ENCODE results near the gene SLC24A3.
A peak's percentile ranks its signal among the peaks of the same experiment; 100 is the strongest.

SLC24A3 gene

DNA sequence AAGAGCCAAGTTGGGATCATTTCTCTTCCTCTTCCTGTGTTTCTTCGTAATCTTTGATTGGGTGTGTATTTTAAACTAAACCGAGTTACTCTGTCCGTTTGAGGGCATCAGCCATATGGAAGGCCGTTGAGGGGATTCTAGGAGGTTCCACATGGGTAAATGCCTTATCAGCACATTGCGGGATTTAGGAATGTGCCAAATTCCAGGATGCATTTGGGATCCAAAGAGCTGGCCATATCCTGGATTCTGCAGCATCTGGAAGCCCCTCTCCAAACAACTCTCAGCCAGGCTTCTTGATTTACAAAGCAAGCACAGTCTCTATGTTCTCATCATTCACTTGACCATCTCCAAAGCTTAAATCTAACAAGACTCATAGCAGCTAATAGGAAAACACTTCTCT lies 478.0 kb downstream of the SLC24A3 start:
- H3K27ac Mint-ChIP-seq = no peak overlapping the region
- H3K4me3 Mint-ChIP-seq = no peak overlapping the region
- TF ChIP-seq, protein P1, sequence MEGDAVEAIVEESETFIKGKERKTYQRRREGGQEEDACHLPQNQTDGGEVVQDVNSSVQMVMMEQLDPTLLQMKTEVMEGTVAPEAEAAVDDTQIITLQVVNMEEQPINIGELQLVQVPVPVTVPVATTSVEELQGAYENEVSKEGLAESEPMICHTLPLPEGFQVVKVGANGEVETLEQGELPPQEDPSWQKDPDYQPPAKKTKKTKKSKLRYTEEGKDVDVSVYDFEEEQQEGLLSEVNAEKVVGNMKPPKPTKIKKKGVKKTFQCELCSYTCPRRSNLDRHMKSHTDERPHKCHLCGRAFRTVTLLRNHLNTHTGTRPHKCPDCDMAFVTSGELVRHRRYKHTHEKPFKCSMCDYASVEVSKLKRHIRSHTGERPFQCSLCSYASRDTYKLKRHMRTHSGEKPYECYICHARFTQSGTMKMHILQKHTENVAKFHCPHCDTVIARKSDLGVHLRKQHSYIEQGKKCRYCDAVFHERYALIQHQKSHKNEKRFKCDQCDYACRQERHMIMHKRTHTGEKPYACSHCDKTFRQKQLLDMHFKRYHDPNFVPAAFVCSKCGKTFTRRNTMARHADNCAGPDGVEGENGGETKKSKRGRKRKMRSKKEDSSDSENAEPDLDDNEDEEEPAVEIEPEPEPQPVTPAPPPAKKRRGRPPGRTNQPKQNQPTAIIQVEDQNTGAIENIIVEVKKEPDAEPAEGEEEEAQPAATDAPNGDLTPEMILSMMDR (IDR thresholded peaks at IDR 0.05) = no peak

DNA sequence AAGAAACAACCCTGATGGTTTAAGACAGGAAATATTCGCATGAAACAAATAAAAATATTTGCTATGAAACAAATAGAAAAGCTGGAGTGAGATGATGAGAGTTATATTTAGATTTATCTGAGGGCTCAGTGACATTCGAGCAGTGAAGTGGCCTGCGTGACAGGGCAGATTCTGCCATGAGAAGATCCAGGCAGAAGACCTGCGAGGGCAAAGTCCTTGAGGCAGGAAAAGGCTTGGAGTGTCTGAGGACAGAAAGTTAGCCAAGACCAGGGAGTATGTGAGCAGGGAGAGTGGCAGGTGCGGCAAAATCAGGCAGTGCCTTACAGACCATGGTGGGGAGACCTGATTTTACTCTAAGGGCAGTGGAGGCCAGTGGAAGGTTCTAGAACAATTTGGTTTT lies 478.7 kb downstream of the SLC24A3 start:
- TF ChIP-seq, protein P1 (IDR thresholded peaks at IDR 0.05) = no peak
- Mint-ChIP-seq H3K27ac (no peak overlapping the region), H3K4me3 (no peak overlapping the region), H3K36me3 (ENCODE audit: low read depth) (peaks cover 13% of the 10 kb centered on the region), H3K27me3 (ENCODE audit: low read depth, poor library complexity) (peaks cover 5% of the 10 kb centered on the region), H3K4me1 (peaks cover 37% of the 10 kb centered on the region), H3K9me3 (peaks cover 11% of the 10 kb centered on the region)
- DNase-seq = no peak

More for the DNA sequence above, 478.0 kb downstream of the SLC24A3 start:
- Mint-ChIP-seq H3K36me3 (ENCODE audit: low read depth) (peaks cover 19% of the 10 kb centered on the region), H3K4me1 (peaks cover 33% of the 10 kb centered on the region), H3K27me3 (ENCODE audit: low read depth, poor library complexity) (peaks cover 8% of the 10 kb centered on the region), H3K9me3 (peaks cover 17% of the 10 kb centered on the region)
- DNase-seq = no peak

DNA sequence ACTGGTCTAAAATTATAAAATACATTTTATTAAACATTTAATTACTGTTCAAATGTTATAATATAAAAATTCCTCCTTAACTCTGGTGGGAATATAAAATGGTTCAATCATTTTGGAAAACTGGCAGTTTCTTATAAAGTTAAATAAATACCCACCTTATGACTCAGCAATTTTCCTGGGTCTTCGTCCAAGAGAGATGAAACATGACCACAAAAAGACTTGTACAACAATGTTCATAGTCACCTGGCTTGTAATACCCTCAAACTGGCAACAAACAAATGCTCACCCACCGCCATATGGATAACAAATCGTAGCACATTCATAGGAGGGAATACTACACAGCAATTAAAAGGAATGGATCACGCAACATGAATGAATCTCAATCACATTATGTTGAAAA lies 479.7 kb downstream of the SLC24A3 start:
- H3K36me3 Mint-ChIP-seq (ENCODE audit: low read depth) = peaks cover 3% of the 10 kb centered on the region
- no peak overlapping the region for H3K27ac Mint-ChIP-seq
- peaks cover 1% of the 10 kb centered on the region for H3K9me3 Mint-ChIP-seq
- no peak for DNase-seq
- peaks cover 42% of the 10 kb centered on the region for H3K4me1 Mint-ChIP-seq
- TF ChIP-seq, protein P1 (IDR thresholded peaks at IDR 0.05) = no peak
- H3K4me3 Mint-ChIP-seq = no peak overlapping the region
- H3K27me3 Mint-ChIP-seq (ENCODE audit: low read depth, poor library complexity) = peaks cover 5% of the 10 kb centered on the region

DNA sequence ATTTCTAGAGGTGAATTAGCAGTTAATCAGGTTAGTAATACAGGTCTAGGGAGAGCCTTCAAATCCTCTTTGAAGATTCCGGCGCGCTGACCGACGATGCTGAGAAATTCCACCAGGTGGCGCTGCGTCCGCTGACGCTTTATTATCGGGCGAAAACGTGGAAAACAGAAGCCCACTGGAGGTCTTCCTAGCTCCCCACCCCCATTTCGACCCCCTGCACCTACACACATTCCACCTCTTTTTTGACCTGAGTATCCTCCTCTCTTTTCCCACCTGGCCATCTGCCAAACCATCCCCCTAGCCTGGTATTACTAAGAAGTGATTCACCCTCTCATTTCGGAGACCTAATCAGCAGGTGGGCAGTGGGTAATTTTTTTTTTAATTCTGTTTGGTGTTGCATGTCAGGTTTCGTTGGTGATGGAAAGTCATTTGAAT lies 480.3 kb downstream of the SLC24A3 start:
- Mint-ChIP-seq H3K4me3 (no peak overlapping the region), H3K9me3 (peaks cover 5% of the 10 kb centered on the region), H3K27me3 (ENCODE audit: low read depth, poor library complexity) (peaks cover 5% of the 10 kb centered on the region), H3K4me1 (peaks cover 42% of the 10 kb centered on the region), H3K36me3 (ENCODE audit: low read depth) (peaks cover 6% of the 10 kb centered on the region), H3K27ac (no peak overlapping the region)
- TF ChIP-seq, protein P1 (IDR thresholded peaks at IDR 0.05) = peak; percentile 87
- DNase-seq = peak; percentile 81

DNA sequence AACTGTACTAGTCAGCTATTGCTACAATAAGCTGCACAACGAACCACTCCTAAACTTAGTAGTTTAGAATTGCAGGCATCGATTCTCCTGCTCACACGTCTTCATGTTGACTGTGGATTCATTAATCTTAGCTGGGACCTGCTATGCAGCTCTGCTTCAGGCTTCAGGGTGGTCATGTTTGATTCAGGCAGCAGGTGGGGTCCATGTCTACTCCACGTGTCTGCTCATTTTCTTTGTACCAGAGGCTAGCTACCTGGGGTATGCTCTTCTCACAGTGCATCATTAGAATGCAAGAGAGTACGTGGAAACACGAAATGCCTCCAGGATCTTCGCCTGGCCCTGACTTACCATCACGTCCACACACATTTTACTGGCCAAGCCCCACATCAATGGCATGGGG lies 481.1 kb downstream of the SLC24A3 start:
- Mint-ChIP-seq H3K27me3 (ENCODE audit: low read depth, poor library complexity) (peaks cover 9% of the 10 kb centered on the region), H3K9me3 (peaks cover 10% of the 10 kb centered on the region)

DNA sequence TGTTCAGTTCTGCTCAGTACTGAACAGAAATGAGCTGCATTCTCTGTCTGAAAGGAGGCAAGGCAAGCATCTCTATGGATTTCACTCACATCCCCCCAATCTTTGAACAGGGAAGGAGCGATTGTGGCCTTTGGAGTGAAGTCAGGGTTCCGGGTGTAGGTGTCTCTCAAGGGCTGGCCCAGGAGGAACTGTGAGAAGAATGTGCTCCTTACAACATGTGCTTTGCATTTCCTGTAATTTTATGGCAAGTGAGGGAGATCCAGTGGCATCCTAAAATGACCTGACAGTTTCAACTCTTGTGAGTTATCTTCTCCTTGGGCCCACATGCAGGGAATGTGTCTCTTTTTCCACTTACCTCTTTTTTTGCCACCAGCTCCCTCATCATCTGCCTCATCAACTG lies 482.6 kb downstream of the SLC24A3 start:
- peaks cover 26% of the 10 kb centered on the region for H3K36me3 Mint-ChIP-seq (ENCODE audit: low read depth)
- peak overlapping the region; percentile 19 for H3K4me3 Mint-ChIP-seq
- H3K27ac Mint-ChIP-seq = peak overlapping the region; percentile 83
- DNase-seq = no peak
- H3K27me3 Mint-ChIP-seq (ENCODE audit: low read depth, poor library complexity) = peaks cover 9% of the 10 kb centered on the region
- peaks cover 51% of the 10 kb centered on the region for H3K4me1 Mint-ChIP-seq
- TF ChIP-seq, protein P1 (IDR thresholded peaks at IDR 0.05) = no peak
- peaks cover 20% of the 10 kb centered on the region for H3K9me3 Mint-ChIP-seq

More for the DNA sequence above, 481.1 kb downstream of the SLC24A3 start:
- DNase-seq = no peak
- Mint-ChIP-seq H3K27ac (no peak overlapping the region), H3K4me1 (peaks cover 42% of the 10 kb centered on the region), H3K4me3 (no peak overlapping the region), H3K36me3 (ENCODE audit: low read depth) (peaks cover 14% of the 10 kb centered on the region)
- TF ChIP-seq, protein P1 (IDR thresholded peaks at IDR 0.05) = no peak
